AG04450 (cell line): Measurements from ENCODE around the gene MCM9. TPM values are rescaled to one million over a fixed set of nuclear protein-coding genes. Genes with fewer than 3 reads are reported as not detected.

Experiments
- CTCF ChIA-PET: fragments of 300-600, 350-600 bp; formaldehyde crosslinking; extraction: SDS; loops from one replicate; lab custom pipeline; 2022; ENCODE audit warnings: antibody characterized with exemption, inconsistent platforms; lab: Charles Lee
- POLR2A ChIA-PET: fragments of 350-600 bp; formaldehyde crosslinking; extraction: SDS; loops from one replicate; lab custom pipeline; 2021; ENCODE audit warnings: antibody characterized with exemption, inconsistent platforms; lab: Yijun Ruan, JAX
- DNase-seq: peaks from one replicate; pipeline ENCODE4 v3.0.0-alpha.2; 2011; ENCODE audit warnings: low read depth, low spot score
- H3K27ac ChIP-seq: one replicate; pipeline ENCODE4 v1.5.1; 2012; ENCODE audit warnings: low read depth, low read length, control low read depth
- H3K27me3 ChIP-seq: one replicate; pipeline ENCODE4 v1.6.0; 2012; ENCODE audit warnings: low read length; ENCODE audit not compliant: control insufficient read depth, insufficient read depth
- H3K4me3 ChIP-seq: 2 replicates; pipeline ENCODE4 v1.5.1; 2011; ENCODE audit warnings: mild to moderate bottlenecking, low read depth, low read length, control low read depth
- H3K9me3 ChIP-seq: 2 replicates; pipeline ENCODE4 v1.5.1; 2012; ENCODE audit warnings: low read length; ENCODE audit not compliant: control insufficient read depth, insufficient read depth
- CTCF ChIP-seq: IDR thresholded peaks from 2 replicates; pipeline ENCODE4 v1.5.1; 2011; ENCODE audit warnings: low read depth, low read length, control low read depth, inconsistent platforms
- polyA plus RNA-seq: library from polyadenylated mRNA; depleted of rRNA; stranded (reverse); fragments of >200 nt; gene quantifications from 2 replicates; pipeline ENCODE4 v1.2.3, GENCODE V29; 2011

The MCM9 gene
- polyA plus RNA-seq, 1 experiment = 2.2 TPM

GRCh38 chr6:118905084-118905483, 29.9 kb downstream of the MCM9 start:
- H3K4me3 ChIP-seq = no peak overlapping the region
- no peak for TF ChIP-seq CTCF
- no peaks in the 10 kb centered on the region for H3K9me3 ChIP-seq
- no peak for DNase-seq
- ChIA-PET POLR2A (no interaction called here), CTCF (no interaction called here)
- H3K27ac ChIP-seq = no peak overlapping the region
- H3K27me3 ChIP-seq = no peaks in the 10 kb centered on the region

- DNase-seq = no peak
- H3K27me3 ChIP-seq = no peaks in the 10 kb centered on the region
- H3K9me3 ChIP-seq = no peaks in the 10 kb centered on the region
- H3K27ac ChIP-seq = no peak overlapping the region
- H3K4me3 ChIP-seq = no peak overlapping the region
- no peak for TF ChIP-seq CTCF
- ChIA-PET POLR2A (no interaction called here), CTCF (no interaction called here)
These were observed 31.3 kb downstream of the MCM9 start for GRCh38 chr6:118903691-118904090.

- no peak overlapping the region for H3K27ac ChIP-seq
- no peaks in the 10 kb centered on the region for H3K27me3 ChIP-seq
- H3K4me3 ChIP-seq = no peak overlapping the region
- H3K9me3 ChIP-seq = no peaks in the 10 kb centered on the region
- DNase-seq = no peak
- TF ChIP-seq CTCF = no peak
- CTCF ChIA-PET = no interaction called here
- POLR2A ChIA-PET = no interaction called here
These were observed 31.8 kb downstream of the MCM9 start for GRCh38 chr6:118903138-118903537.

GRCh38 chr6:118902726-118903125, 32.2 kb downstream of the MCM9 start:
- Histone ChIP-seq H3K9me3 (no peaks in the 10 kb centered on the region), H3K27me3 (no peaks in the 10 kb centered on the region), H3K4me3 (no peak overlapping the region), H3K27ac (no peak overlapping the region)
- ChIA-PET POLR2A (no interaction called here), CTCF (no interaction called here)
- no peak for TF ChIP-seq CTCF
- no peak for DNase-seq

- no peak for DNase-seq
- ChIA-PET POLR2A (no interaction called here), CTCF (no interaction called here)
- H3K27ac ChIP-seq = no peak overlapping the region
- no peak for TF ChIP-seq CTCF
- H3K9me3 ChIP-seq = no peaks in the 10 kb centered on the region
- no peaks in the 10 kb centered on the region for H3K27me3 ChIP-seq
- no peak overlapping the region for H3K4me3 ChIP-seq
These were observed 35.0 kb downstream of the MCM9 start for GRCh38 chr6:118899948-118900347.
